Hepatocyte (in vitro differentiated cells): ENCODE measurements around the gene SYDE1. TPM values are rescaled to one million over a fixed set of nuclear protein-coding genes. Genes with fewer than 3 reads are reported as not detected.
A peak's percentile ranks its signal among the peaks of the same experiment; 100 is the strongest.

Source experiments
- DNase-seq: peaks from one replicate; pipeline ENCODE4 v3.0.0-alpha.2; 2016; ENCODE audit warnings: low spot score
- H2AFZ ChIP-seq: fragments of 200-600 bp; sonication (generic); 2 replicates; pipeline ENCODE4 v1.6.0; 2016; ENCODE audit warnings: antibody characterized with exemption, mild to moderate bottlenecking
- H3K27ac ChIP-seq: fragments of 200-600 bp; sonication (generic); 2 replicates; pipeline ENCODE4 v1.5.1; 2016; ENCODE audit warnings: mild to moderate bottlenecking
- H3K27me3 ChIP-seq: fragments of 200-600 bp; sonication (generic); 2 replicates; pipeline ENCODE4 v1.6.1; 2016
- H3K36me3 ChIP-seq: fragments of 200-600 bp; sonication (generic); replicated peaks from 2 replicates; pipeline ENCODE4 v1.5.1; 2016; ENCODE audit warnings: low read depth; ENCODE audit not compliant: insufficient read depth
- H3K4me1 ChIP-seq: fragments of 200-600 bp; sonication (generic); 2 replicates; pipeline ENCODE4 v1.5.1; 2016; ENCODE audit warnings: mild to moderate bottlenecking, moderate library complexity; ENCODE audit not compliant: insufficient read depth
- H3K4me2 ChIP-seq: fragments of 200-600 bp; sonication (generic); 2 replicates; pipeline ENCODE4 v1.6.0; 2016
- H3K4me3 ChIP-seq: fragments of 200-600 bp; sonication (generic); 2 replicates; pipeline ENCODE4 v1.5.1; 2016; ENCODE audit warnings: mild to moderate bottlenecking
- H3K79me2 ChIP-seq: fragments of 200-600 bp; sonication (generic); 2 replicates; pipeline ENCODE4 v1.6.0; 2017; ENCODE audit warnings: mild to moderate bottlenecking
- H3K9me2 ChIP-seq: fragments of 200-600 bp; sonication (generic); replicated peaks from 2 replicates; pipeline ENCODE4 v1.6.0; 2017; ENCODE audit warnings: mild to moderate bottlenecking; ENCODE audit not compliant: insufficient read depth
- H3K9me3 ChIP-seq: fragments of 200-600 bp; sonication (generic); 2 replicates; pipeline ENCODE4 v1.5.1; 2016; ENCODE audit warnings: low read depth, mild to moderate bottlenecking
- H4K20me1 ChIP-seq: fragments of 200-600 bp; sonication (generic); 2 replicates; pipeline ENCODE4 v1.6.0; 2016; ENCODE audit warnings: mild to moderate bottlenecking; ENCODE audit not compliant: insufficient read depth, poor library complexity, severe bottlenecking
- EZH2 ChIP-seq: fragments of 200-600 bp; sonication (generic); IDR thresholded peaks from 2 replicates; pipeline ENCODE4 v1.6.1; 2016; ENCODE audit warnings: antibody characterized with exemption, mild to moderate bottlenecking, borderline replicate concordance
- EZH2phosphoT487 ChIP-seq: fragments of 200-600 bp; sonication (generic); IDR thresholded peaks from one replicate; pipeline ENCODE4 v1.6.1; 2018; ENCODE audit warnings: antibody characterized with exemption, mild to moderate bottlenecking, low read depth, moderate library complexity; ENCODE audit not compliant: unreplicated experiment, severe bottlenecking
- WGBS: methylation state at CpG from one replicate; pipeline ENCODE4 v1.1.6; 2016; ENCODE audit warnings: low lambda C conversion rate; ENCODE audit errors: missing lambda C conversion rate; 5-methylcytosine and 5-hydroxymethylcytosine counted together
- polyA plus RNA-seq: library from polyadenylated mRNA; unstranded; fragments of >200 nt; fragmentation: Nextera tagmentation; extraction: Ambion mirVana; gene quantifications from 2 replicates; pipeline ENCODE4 v1.2.1, GENCODE V29; 2016
- total RNA-seq: library from RNA; depleted of rRNA; stranded (reverse); fragments of >200 nt; gene quantifications from 2 replicates; pipeline ENCODE4 v1.2.3, GENCODE V29; 2014
- TF ChIP-seq, protein P1 (sequence below): fragments of 200-600 bp; sonication (generic); IDR thresholded peaks from 2 replicates; pipeline ENCODE4 v1.5.1; 2016; ENCODE audit warnings: antibody characterized with exemption, mild to moderate bottlenecking; ENCODE audit not compliant: poor library complexity

The SYDE1 gene
- total and polyA plus RNA-seq, 2 experiments from 2014 or later = 17.8 to 18.5 TPM

DNA sequence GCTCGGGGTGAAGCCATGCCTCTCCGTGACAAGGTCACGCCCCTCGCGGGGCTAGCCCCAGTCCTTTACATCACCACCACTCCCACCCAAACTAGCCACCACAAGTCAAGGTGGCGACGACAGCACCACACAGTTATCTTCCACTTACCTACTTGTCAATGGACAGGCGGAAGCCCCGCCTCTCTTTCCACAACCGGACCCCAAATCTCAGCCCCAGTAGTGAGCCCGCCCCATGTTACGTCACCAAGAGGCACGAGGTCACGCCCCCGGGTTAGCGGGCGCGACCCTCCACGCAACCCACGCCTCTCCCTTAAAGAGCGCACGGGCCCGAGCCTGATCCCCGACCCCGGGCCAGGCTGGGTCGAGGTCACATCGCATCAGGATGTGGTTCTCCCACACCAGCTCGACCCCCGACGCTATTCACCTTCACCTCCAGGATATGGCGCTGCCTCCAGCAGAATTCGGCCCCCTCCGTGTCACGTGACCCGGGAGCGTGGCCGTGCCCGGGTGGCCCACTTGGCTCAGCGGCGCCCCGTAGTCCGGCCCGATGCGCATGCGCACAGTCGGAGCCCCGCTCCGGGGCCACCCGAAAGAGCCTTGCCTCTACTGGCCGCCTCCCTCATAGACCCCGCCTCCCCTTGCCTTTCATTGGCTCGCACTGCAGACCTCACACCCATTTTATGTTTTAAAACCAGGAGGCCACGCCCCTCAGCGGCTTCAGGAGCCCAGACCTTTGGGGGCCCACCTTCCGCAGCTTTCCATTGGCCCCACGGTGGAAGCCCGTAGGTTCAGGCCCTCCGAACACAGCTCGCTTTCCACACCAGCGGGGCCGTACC, 18.2 kb downstream of the SYDE1 start:
- Histone ChIP-seq H3K4me2 (peak overlapping the region; percentile 91), H3K79me2 (peaks cover 17% of the 10 kb centered on the region), H3K36me3 (no peaks in the 10 kb centered on the region), H3K27ac (peak overlapping the region; percentile 94), H3K9me3 (no peaks in the 10 kb centered on the region), H3K9me2 (no peaks in the 10 kb centered on the region), H3K4me3 (peak overlapping the region; percentile 57), H3K27me3 (no peaks in the 10 kb centered on the region), H3K4me1 (peaks cover 9% of the 10 kb centered on the region), H2AFZ (peak overlapping the region; percentile 62), H4K20me1 (no peaks in the 10 kb centered on the region)
- DNase-seq = peak; percentile 99
- TF ChIP-seq EZH2phosphoT487 = no peak
- TF ChIP-seq, protein P1, sequence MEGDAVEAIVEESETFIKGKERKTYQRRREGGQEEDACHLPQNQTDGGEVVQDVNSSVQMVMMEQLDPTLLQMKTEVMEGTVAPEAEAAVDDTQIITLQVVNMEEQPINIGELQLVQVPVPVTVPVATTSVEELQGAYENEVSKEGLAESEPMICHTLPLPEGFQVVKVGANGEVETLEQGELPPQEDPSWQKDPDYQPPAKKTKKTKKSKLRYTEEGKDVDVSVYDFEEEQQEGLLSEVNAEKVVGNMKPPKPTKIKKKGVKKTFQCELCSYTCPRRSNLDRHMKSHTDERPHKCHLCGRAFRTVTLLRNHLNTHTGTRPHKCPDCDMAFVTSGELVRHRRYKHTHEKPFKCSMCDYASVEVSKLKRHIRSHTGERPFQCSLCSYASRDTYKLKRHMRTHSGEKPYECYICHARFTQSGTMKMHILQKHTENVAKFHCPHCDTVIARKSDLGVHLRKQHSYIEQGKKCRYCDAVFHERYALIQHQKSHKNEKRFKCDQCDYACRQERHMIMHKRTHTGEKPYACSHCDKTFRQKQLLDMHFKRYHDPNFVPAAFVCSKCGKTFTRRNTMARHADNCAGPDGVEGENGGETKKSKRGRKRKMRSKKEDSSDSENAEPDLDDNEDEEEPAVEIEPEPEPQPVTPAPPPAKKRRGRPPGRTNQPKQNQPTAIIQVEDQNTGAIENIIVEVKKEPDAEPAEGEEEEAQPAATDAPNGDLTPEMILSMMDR = no peak
- TF ChIP-seq EZH2 = no peak
- 1% methylated on average over 61 of the region's 61 CpGs for WGBS

DNA sequence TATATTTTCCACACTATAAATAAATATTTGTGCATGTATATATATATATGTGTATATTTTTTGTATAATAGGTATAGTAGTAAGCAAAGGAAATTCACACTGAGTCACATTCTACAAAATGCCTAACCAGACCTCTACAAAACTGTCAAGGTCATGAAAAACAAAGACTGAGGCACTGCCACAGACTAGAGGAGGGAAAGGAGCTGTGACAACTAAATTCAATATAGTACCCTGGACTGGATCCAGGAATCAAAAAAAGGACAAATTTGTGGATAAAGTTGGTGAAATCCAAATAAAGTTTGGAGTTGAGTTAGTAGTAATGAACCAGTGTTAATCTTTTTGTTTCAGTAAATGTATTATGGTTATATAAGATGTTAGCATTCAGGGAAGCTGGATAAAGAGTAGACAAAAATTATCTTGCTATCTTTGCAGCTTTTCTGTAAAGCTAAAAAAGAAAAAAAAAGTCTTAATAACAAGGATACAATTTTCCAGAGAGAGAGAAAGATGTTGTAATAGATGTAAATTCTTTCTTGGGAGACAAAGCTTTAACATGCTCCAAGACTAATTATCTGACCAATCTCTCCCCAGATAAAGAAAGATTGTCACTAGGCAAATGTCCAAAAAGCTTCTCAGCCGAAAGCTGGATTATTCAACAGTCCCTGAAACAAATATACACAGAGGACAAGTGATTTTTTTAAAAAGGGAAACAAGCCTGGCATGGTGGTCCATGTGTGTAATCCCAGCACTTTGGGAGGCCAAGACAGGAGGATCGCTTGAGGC, 19.1 kb downstream of the SYDE1 start:
- Histone ChIP-seq H3K36me3 (no peaks in the 10 kb centered on the region), H3K9me3 (no peaks in the 10 kb centered on the region), H3K4me3 (peak overlapping the region; percentile 15), H4K20me1 (no peaks in the 10 kb centered on the region), H3K9me2 (no peaks in the 10 kb centered on the region), H2AFZ (peak overlapping the region; percentile 49), H3K27ac (peak overlapping the region; percentile 54), H3K4me1 (peaks cover 9% of the 10 kb centered on the region), H3K79me2 (peaks cover 17% of the 10 kb centered on the region), H3K27me3 (no peaks in the 10 kb centered on the region), H3K4me2 (peak overlapping the region; percentile 73)
- TF ChIP-seq, protein P1 = no peak
- TF ChIP-seq EZH2phosphoT487 (no peak), EZH2 (no peak)
- WGBS = 68% methylated on average over 2 of the region's 2 CpGs
- no peak for DNase-seq

DNA sequence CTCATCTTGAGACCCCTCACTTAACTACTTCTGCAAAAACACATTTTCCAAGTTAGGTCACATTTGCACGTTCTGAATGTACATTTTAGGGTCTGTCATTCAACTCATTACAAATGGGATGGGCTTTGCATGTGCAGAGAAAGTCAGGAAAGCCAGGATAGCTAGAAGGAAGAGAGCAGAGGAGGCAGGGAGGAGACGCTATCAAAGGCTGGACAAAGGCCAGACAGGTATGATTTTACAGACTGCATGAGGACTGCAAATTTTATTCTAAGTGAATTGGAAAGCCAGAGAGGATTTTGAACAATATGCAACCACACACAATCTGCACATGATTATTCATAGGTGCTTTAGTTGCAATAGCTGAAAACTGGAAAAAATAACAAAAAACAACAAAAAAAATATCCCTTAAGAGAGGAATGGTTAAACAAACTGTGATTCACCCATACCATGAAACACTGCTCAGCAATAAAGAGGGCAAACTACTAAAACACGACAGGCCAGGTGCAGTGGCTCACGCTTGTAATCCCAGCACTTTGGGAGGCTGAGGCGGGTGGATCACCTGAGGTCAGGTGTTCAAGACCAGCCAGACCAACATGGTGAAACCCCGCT, 21.1 kb downstream of the SYDE1 start:
- Histone ChIP-seq H2AFZ (no peak overlapping the region), H3K79me2 (peaks cover 13% of the 10 kb centered on the region), H3K9me3 (no peaks in the 10 kb centered on the region), H4K20me1 (no peaks in the 10 kb centered on the region), H3K9me2 (no peaks in the 10 kb centered on the region), H3K36me3 (no peaks in the 10 kb centered on the region), H3K4me2 (no peak overlapping the region), H3K4me3 (no peak overlapping the region), H3K4me1 (peaks cover 9% of the 10 kb centered on the region), H3K27ac (no peak overlapping the region), H3K27me3 (no peaks in the 10 kb centered on the region)
- TF ChIP-seq EZH2phosphoT487 (no peak), EZH2 (no peak)
- TF ChIP-seq, protein P1 = no peak
- WGBS = 76% methylated on average over 6 of the region's 6 CpGs
- DNase-seq = no peak
